ENCODE data around the gene CLEC2L.

- TF ChIP-seq EP300 (conservative IDR thresholded peaks at IDR 0.05; ENCODE audit: poor library complexity, severe bottlenecking): no peak
- no peak for TF ChIP-seq CTCF (IDR thresholded peaks at IDR 0.05; ENCODE audit: poor library complexity, severe bottlenecking)
- no peak for TF ChIP-seq POLR2AphosphoS5 (IDR thresholded peaks at IDR 0.05)
- no peak for TF ChIP-seq RAD21 (conservative IDR thresholded peaks at IDR 0.05)
- no peak for TF ChIP-seq REST (IDR thresholded peaks at IDR 0.05; ENCODE audit: borderline replicate concordance)
- TF ChIP-seq EZH2 (IDR thresholded peaks at IDR 0.05; ENCODE audit: borderline replicate concordance, insufficient read depth, low read length, poor library complexity, severe bottlenecking): no peak
Observed at GRCh38 chr7:139476139-139476538, 47.3 kb upstream of the CLEC2L start.

All from neural cell (in vitro differentiated cells).